GM10248 (cell line): ENCODE data around the gene TEAD1.

Experiments
- CTCF ChIA-PET: fragments of 300-600 bp; sonication (Branson Sonifier 250); formaldehyde crosslinking; extraction: SDS; loops from one replicate; lab custom pipeline; 2021; ENCODE audit warnings: antibody characterized with exemption; lab: Yijun Ruan, JAX
- POLR2A ChIA-PET: fragments of 350-650 bp; sonication (Branson Sonifier 250); formaldehyde crosslinking; extraction: SDS; loops from one replicate; lab custom pipeline; 2020; ENCODE audit warnings: antibody characterized with exemption; lab: Yijun Ruan, JAX
- DNase-seq: peaks from one replicate; pipeline ENCODE4 v3.0.0; 2012; ENCODE audit errors: extremely low spot score
- TF ChIP-seq, protein P1 (sequence below): IDR thresholded peaks from 2 replicates; pipeline ENCODE4 v1.5.1; 2012; ENCODE audit warnings: mild to moderate bottlenecking, low read depth; ENCODE audit errors: extremely low read depth, missing control alignments, control extremely low read depth

TEAD1 gene

GRCh38 chr11:12853652-12854296, 179.6 kb downstream of the TEAD1 start:
- ChIA-PET CTCF (interaction anchor here (1.2 to 1.3 kb wide), 2 partner anchors 8 to 17 kb away, joined by 3 read pairs; no protein-coding TSS in a partner anchor), POLR2A (no interaction called here)
- no peak for DNase-seq
- TF ChIP-seq, protein P1, sequence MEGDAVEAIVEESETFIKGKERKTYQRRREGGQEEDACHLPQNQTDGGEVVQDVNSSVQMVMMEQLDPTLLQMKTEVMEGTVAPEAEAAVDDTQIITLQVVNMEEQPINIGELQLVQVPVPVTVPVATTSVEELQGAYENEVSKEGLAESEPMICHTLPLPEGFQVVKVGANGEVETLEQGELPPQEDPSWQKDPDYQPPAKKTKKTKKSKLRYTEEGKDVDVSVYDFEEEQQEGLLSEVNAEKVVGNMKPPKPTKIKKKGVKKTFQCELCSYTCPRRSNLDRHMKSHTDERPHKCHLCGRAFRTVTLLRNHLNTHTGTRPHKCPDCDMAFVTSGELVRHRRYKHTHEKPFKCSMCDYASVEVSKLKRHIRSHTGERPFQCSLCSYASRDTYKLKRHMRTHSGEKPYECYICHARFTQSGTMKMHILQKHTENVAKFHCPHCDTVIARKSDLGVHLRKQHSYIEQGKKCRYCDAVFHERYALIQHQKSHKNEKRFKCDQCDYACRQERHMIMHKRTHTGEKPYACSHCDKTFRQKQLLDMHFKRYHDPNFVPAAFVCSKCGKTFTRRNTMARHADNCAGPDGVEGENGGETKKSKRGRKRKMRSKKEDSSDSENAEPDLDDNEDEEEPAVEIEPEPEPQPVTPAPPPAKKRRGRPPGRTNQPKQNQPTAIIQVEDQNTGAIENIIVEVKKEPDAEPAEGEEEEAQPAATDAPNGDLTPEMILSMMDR = no peak

DNA sequence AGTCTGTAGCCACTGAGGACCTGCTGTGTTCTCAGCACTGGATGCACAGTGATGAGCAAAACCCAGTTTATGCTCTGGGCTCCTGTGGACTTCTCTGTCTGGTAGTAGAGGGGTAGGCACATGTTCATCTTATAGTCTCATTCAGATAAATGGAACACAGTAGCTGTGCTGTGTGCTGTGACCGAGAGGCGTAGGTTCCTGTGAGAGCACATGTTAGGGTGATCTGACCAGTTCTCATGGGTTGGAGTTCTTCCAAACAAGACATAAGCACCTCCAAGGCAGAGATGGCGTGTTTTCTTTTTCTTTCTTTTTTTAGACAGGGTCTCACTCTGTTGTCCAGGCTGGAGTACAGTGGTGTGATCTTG, 180.1 kb downstream of the TEAD1 start:
- CTCF ChIA-PET = interaction anchor here (1.3 kb wide), 1 partner anchor 16 kb away, joined by 3 read pairs; no protein-coding TSS in a partner anchor
- no peak for DNase-seq
- TF ChIP-seq, protein P1 = no peak
- POLR2A ChIA-PET = no interaction called here

DNA sequence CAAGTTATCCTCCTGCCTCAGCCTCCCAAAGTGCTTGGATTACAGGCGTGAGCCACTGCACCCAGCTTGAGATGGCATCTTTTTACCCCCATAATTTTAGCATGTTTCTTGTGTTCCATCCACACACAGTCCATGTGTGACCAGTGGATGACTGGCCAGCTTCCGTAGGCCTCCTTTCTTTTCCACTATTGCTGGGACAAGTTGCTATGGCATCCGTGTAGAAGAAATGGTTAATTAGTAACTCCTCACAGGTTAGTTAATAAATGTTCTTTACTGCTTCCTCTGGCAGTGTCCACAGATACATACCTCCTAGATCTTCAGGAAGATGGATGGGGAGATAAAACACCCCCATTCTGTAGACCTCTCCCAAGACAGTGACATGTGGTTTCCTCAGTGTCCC, 180.6 kb downstream of the TEAD1 start:
- no peak for DNase-seq
- ChIA-PET POLR2A (no interaction called here), CTCF (no interaction called here)
- TF ChIP-seq, protein P1 = no peak

DNA sequence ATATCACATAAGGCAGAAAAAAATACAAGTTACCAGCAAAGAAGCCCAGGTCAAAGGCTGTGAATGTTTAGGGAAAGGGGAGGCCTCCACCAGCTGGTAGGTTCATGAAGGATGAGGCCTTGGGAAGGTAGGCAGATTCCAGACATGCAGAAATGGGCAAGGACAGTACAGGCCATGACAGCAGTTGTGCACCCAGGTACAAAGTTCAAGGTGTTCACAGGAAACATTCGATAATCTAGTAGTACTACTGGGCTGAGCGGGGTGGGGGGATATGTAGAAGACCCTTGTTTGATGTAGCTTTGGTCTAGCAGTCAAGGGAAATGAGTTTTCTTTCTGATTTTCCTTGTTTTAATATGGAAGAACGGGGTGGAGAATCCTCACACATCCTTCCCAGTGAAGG, 182.1 kb downstream of the TEAD1 start:
- TF ChIP-seq, protein P1 = no peak

DNA sequence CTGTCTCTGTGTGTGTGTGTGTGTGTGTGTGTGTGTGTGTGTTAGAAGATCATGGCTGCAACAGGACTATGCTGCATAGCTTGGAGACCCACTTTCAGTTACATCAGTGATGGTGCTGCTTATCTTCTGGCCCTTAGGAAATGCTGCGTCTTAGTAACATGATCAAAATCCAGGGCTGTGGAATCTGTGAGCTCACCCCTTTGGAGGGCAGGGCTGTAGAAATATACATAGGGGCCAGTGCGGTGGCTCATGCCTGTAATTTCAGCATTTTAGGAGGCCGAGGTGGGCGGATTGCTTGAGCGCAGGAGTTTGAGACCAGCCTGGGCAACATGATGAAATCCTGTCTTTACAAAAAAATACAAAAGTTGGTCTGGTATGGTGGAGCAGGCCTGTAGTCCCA, 183.4 kb downstream of the TEAD1 start:
- DNase-seq = no peak
- ChIA-PET POLR2A (no interaction called here), CTCF (interaction anchor here (1.0 to 1.2 kb wide), 2 partner anchors 9 to 16 kb away, joined by 3 to 5 read pairs; no protein-coding TSS in a partner anchor)
- TF ChIP-seq, protein P1 = no peak

More for the DNA sequence above, 182.1 kb downstream of the TEAD1 start:
- CTCF ChIA-PET = interaction anchor here (2.1 kb wide), 1 partner anchor 15 kb away, joined by 5 read pairs; no protein-coding TSS in a partner anchor
- DNase-seq = no peak
- POLR2A ChIA-PET = no interaction called here

GRCh38 chr11:12859872-12860657, 185.8 kb downstream of the TEAD1 start:
- DNase-seq = no peak
- ChIA-PET POLR2A (no interaction called here), CTCF (interaction anchor here (0.7 kb wide), 1 partner anchor 11 kb away, joined by 3 read pairs; no protein-coding TSS in a partner anchor)
- TF ChIP-seq, protein P1 = no peak
